Stimulated activated CD4-positive, alpha-beta T cell treated with anti-CD3 and anti-CD28 coated beads, Interleukin-12 subunit alpha, Interleukin-12 subunit beta, amount 100 ng/mL, for 24 hours (primary cell): Measurements from ENCODE around the gene CYTH2.

Experiments used
- DNase-seq, 2 experiments: peaks; one replicate each; pipeline ENCODE4 v3.0.0-alpha.2; 2020; ENCODE audit warnings: low read depth in 2 of 2

CYTH2 gene

DNA sequence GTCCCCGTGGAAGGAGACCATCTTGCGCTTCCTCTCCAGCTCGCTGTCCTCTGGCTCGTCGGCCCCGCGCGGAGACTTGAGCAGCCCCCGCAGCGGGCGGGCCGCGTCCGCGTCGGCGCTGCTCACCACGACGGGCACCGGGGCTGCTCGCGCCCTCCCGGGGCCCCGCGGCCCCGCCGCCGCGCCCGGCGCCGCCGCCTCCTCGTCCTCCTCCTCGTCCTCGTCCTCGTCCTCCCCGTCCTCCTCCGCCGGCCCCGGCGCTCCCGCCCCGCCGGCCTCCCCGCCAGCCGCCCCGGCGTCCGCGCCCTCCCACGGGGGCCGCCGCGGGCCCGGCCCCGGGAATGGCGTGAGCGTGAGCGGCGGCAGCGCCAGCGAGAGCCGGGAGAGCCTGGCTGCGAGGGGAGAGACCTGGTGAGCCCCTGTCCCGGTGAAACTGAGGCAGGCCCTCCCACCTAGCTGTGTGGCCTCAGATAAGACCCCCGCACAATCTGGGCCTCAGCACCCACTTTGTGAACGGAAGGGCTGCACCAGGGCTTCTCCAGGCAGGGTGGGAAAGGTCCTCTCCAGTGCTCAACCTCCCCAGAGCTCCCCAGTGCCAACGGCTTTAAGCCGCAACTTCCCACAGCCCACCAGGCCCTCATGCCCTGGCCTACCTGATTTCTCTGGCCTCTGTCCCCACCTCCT lies 24.7 kb downstream of the CYTH2 start:
- no peak for DNase-seq

DNA sequence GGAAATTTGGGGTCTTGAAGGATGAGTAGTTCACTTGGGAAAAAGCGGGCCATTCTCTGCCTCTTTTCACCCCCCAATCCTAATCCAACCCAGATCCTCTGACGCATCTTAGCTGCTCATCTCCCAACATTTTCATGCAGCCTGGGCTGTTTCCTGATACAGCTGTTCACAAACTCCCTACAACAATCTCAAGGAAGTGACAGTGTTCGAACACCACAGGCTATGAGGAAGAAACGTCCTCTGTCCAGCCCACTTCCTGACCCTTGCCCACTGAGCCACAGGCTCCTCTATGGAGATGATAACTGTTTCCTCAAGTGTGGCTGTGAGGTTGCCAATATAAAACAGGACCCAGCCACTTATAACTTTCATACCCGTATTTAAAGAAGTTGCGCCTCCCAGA lies 26.2 kb downstream of the CYTH2 start:
- DNase-seq, result no peak

DNA sequence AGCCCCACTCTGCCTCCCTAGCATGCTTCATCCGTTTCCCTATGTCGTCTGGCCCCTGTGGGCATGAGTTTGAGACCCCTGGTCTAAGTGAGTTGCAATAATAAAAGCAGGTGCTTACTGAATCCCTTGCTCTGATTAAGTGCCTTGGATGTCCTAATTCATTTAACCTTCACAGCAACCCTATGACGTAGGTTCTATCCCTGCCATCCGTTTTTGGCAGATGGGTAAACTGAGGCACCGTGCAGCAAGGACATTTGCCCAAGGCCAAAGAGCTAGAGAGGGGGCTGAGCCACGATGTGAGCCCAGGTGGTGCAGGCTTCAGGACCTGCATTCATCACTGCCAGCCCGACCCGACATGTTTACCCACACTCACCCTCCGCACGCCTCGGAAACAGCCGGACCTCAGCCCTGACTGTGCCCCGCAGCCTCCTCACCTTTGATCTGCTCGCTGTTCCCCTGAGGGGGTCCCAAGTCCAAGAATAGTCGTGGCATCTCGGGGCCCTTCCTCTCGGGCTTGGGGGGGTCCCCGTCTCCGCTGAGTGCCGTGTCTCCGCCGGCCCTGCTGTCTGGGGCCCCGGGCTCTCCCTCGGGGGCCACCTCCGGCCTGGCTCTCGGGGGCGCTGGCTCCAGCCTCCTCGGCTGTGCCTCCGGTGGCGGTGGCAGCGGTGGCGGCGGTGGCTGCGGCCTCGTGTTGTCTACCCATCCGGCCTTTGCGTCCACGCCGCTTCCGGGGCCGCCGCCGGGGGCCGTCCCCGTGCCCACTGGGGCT lies 28.0 kb downstream of the CYTH2 start:
- DNase-seq, result no peak

DNA sequence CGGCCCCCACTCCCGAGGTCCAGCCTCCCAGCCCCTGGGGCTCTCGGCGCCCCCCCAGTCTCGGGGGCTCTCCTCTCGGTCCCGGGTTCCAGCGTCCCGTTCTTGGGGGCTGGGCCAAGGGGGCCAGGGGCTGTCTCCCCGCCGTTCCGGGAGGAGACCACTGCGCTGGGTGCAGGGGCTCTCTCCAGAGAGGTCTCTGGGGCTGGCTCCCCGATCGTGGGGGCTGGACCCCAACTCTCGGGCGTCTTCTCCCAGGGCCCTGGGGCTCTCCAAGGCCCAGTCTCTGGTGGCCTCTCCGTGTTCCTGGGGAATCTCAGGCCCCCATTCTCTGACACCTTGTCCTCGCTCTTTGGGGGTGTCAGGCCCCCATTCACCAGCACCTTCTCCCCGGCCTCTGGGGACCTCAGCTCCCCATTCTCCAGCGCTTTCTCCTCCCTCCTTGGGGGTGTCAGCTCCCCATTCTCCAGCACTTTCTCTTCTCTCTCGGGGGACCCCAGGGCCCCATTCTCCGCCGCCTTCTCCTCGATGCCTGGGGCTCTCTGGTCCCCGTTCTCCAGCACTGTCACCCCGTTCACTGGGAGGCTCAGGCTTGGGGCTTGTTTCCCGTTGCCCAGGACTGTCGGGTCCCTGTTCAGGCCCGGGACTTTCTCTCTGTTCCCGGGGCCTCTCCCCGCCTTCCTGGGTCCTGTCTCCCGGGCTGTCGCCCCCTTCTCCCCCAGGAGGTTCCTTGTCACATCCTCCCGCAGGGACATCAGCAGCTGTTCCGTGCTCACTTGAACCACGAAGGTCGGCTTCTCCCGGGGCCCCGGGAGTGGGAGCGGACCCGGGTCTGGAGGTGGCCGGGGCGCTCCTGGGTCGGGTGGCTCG lies 28.8 kb downstream of the CYTH2 start:
- no peak for DNase-seq

DNA sequence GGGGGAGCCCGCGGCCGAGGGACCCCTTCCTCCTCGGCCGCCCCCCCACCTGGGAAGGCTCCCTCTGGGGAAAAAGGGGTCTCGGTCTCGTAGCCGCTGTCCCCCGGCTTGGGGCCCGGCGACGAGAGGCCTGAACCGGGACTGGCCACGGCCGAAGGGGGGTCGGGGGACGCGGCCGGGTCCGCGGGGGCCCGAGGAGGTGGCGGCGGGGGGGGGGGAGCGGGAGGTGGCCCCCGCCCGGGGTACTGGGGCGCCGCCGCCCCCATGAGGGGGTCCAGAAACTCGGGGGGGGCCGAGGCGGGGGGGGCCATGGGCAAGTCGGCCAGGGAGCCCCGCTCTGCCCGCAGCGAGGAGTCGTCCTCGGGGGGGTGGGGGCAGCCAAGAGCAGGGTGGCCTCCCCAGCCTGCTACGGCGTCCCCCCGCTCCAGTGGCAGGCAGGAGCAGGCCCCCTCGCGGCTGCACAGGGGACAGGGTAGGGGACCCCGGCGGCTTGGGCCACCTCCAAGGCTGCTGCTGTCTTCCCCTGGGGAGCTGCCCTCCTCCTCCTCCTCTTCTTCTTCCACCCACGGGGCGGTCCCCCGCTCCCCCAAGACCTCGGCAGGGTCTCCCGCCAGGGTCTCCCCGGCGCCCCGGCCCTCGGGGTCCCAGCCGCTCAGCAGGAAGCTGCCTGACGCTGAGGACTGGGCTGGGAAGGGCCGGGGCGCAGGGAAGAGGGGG lies 29.6 kb downstream of the CYTH2 start:
- DNase-seq, result no peak

DNA sequence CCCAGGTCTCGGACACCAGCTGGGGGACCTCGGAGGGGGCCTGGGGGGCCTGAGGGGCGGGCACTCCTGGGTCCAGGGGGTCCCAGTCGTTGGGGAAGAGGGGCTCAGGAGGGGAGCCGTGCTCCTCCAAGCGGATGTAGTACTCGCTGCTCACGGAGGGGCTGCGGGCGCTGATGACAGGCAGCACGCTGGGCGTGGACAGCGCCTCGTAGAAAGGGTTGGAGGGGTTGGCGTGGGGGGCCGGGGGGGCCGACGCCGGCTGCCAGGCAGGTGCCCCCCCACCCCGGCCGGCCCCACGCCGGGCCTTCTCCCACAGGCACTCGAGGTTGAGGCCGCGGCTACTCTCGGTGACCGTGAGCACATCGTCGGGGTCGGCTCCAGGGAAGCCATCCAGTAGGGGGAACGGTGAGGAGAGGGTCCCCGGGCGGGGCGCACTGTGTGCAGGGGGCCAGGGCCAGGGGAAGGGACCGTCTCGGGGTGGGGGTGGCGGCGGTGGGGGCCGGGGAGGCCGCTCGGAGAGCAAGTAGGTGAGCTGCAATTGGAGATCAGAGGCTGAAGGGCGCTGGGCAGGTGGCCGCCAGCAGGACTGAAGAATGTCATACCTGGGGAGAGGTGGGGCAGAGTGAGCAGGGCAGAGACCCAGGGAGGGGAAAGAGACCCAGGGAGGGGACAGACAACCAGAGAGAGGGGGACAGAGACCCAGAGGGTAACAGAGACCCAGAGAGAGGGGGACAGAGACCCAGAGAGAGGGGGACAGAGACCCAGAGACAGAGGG lies 30.3 kb downstream of the CYTH2 start:
- no peak for DNase-seq

DNA sequence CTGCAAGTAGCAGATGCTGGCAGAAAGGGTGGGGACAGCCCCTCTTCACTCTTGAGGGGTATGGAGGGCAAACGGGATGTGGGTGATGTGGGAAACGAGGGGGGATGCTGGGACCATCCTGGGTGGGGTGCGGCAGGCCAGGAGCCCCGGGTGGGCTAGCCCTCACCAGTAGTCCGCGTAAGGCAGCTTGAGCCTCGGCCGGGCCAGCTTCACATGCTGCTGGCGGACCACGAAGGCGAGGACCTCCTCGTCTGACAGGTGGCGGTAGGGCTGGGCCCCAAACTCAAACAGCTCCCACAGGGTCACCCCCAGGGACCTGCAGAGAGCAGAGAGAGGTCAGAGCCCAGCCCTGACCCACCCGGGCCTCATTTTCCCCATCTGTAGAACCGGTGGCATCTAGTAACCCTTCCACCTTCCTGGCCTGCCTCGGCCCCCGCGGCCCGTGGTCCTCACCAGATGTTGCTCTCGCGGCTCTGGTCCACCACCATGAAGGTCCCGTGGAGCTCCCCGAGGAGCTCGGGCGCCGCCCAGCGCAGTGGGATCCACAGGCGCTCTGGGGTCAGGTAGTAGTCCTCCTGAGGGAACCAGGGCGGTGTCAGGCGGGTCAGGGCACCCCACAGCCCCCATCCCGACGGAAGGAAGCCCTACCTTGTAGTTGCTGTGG lies 31.8 kb downstream of the CYTH2 start:
- no peak for DNase-seq

DNA sequence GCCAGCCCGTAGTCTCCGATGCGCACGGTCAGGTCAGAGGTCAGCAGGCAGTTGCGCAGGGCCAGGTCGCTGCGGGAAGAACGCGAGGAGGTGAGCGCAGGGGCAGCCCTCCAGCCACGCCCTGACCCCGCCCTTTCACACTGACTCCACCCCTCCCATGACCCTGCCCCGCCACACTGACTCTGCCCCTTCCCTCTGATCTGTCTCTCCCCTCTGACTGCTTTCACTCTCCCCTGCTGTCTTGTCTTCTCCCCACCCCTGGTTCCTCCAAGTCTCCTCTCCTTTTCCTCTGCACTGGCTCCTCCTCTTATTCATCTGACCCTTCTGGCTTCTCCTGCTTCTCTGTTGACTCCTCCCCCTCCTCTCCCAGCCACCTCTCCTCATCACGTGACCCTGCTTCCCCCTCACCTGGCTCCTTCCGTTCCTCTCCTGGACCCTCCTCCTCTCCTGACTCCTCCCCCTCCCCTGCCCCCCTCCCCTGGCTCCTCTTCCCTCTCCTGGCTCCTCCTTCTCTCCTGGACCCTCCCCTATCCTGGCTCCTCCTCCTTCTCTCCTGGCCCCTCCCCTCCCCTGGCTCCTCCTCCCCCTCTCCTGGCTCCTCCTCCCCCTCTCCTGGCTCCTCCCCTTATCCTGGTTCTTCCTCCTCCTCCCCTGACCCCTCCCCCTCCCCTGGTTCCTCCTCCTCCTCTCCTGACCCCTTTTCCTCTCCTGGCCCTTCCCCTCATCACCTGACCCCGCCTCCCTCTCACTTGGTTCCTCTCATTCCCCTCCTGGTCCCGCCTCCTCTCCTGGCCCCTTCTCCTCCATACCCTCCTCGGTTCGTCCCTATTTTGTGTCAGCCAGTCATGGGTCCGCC lies 32.6 kb downstream of the CYTH2 start:
- DNase-seq, result peak in 1 of 2 experiments; percentile 63

DNA sequence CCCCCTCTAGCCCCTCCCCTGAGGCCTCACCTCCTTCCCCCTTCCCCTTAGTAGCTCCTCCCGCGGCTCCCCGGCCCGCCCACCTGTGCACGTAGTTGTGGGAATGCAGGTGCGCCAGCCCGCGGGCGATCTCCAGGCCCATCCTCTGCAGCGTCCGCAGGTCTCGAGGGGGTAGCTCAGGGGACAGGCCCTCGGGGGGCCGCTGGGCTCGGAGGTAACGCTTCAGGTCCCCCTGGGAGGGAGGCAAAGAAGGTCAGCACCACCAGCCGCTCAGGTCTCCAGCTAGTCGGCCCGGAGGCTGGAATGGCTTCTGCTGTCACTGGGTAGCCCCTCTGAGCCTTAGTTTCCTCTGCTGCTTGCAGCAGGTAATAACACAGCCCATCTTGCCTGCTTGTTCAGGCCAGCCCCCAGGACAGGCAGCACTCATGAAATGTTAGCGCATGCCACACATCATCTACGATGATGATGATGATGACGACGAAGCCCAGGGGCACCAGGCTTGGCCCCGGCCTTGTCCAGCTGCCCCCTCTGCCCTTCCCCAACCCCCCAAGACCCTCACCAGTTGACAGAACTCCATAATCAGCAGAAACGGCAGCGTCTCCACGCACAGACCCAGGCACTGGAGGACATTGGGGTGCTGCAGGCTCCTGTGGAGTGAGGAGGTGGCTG lies 33.3 kb downstream of the CYTH2 start:
- no peak for DNase-seq

DNA sequence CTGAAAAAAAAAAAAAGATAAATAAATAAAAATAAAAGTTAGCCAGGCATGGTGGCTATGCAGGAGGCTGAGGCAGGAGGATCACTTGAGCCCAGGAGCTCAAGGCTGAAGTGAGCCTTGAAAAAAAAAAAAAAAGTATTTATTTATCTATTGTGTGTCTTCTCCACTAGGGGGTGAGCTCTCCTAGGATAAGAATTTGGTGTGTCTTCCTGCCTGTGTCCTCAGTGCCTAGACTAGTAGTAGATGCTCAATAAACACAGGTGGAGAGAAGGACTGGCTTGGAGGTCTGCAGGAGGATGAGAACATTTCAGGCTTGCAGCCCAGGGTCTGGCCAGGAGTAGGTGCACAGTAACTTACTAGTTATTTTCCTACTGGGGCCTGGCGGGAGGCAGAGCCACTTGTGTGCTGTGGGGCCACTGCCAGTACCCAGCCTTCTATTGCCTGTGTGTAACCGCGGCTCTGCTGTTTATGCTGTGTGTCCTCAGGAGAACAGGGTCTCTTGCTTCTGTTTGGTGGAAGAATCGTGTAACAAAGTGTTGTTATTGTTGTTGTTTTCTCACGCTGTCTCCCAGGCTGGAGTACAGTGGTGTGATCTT lies 37.1 kb downstream of the CYTH2 start:
- DNase-seq, result no peak

DNA sequence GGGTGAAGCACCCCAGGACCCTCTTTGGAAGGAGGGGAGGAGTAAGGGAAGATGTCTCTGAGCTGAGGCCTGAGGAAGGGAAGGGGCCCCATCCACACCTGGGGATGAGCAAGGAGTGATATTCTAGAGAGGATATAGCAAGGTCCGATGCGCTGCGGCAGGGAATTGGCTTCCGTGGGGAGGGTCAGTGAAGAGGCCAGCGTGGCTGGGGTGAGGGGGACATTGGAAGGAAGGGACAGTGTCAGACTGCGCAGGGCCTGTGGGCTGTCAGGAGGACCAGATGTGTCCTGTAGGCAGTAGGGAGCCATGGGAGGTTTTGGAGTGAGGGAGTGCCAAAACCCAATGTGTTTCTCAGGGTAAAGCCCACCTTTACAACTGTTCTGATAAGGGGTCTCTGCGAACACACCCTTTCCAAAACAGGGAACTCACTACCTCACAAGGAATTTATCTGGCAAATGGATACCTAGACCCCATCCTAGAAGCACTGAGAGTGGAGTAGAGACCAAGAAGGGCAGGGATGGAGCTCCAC lies 38.8 kb downstream of the CYTH2 start:
- DNase-seq, result no peak

DNA sequence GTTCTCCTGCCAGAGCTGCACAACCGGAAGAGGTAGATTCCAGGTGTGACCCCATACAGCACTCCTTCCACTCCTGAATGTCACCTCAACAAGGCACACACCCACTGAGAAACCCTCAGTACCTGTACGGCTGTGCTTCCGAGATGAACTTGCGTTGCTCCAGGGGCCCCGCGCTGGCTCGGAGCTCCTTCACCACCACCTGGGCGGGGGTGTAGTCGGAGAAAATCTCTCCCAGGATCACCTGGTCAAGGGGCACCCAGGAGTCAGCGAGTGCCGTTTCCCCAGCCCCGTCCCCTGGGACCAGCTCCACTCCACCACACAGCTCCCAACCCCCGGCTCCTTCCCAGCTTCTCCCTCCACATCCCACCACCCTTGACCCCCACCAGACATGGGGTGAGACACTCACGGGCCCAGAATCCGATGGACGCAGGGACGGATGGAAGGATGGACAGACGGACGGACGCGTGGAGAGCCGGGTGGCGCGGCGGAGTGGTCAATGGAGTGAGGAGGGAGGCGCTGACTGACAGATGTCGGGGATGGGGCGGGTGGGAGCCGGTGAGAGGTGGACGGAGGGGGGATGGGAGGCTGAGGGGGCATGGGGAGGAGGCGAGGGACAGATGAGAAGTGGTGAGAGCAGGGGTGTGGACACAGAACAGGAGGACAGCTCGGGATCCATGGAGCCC lies 39.7 kb downstream of the CYTH2 start:
- DNase-seq, result no peak

DNA sequence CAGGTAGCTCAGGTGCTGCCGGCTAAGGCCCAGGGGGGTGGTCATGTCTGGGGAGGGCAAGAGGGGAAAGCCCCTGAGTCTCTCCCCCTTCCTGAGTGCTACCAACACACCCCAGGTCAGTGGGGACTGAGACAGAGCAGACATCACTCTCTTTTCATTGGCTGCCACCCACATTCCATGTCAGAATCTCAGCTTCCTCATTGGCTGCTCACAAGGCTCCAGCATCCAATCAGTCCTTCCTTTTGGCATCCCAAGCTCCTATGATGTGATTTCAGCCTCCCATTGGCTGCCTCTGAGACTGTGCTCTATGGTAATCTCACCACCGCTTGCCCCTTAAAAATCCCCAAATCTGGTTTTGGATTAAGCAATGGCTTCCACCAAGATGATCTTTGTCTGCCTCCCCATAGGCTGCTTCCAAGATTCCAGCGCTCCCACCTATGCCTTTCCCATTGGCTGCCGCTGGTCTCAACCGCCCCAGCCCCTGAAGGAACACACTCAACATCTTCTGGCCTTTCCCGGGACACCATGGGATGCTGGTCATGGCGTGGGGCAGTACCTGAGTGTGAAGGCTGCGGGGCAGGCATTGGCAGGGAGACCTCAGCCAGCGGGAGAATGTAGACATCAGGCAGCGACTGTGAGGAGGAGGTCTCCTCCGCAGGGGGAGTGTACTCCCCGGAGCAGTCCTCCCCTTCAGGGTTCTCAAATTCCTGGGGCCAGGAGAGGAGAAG lies 40.5 kb downstream of the CYTH2 start:
- no peak for DNase-seq

DNA sequence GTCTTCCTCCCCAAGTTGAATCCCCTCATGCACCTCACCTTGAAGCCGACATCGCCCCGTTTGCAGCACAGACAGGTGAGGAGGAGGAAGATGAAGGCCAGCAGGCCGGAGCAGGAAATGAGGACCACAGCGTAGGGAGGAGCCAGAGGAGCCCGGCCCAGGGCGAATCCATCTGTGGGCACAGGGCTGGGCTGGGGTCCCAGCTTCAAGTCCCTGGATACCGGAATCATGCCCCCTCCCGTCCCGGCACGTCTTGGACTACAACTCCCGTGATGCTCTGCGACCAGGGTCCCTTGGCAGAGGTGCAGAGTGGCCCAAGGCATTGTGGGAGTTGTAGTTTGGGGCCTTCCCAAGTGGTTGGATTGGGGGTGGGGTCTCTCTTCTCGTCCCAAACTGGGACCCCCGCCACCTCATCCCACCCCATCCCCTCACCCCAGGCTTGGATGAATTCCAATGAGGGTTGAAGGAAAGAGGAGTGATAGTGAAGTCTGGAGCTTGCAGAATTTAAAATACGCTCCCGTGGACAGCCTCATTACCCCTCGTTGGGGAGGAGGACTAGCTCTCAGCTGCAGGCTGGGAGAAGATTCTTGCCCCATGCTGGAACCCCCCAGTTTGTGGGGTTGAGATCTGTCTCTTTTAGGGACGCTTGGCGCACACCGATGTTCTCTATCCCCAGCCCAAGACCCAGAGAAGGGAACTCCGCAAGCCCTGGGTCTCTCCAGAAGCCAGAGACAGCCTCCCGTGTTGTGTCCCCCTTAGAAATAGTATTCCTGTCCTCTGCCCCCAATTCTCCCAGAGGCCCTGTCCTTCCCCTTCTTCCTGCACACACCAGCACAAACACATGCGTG lies 41.5 kb downstream of the CYTH2 start:
- DNase-seq, result peak; percentile 55 to 58

DNA sequence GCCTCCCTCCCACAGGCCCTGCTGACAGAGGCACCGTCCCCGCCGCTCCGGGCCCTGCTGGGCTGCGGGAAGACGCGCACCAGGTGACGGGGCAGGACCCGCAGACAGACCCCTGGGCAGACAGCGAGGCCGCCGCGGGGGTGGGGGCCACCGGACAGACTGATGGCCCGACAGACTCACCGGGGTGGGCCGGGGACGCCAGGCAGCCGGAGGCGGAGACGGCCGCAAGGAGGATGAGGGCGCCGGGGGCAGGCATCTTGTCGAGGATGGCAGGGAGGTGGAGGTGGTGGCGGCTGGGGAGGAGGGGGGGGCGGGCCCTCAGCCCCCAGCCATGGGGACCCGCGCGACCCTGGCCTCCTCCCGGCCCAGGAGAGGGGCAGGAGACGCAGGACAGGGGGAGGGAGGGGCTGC lies 42.2 kb downstream of the CYTH2 start:
- no peak for DNase-seq
